Measurements from ENCODE around the gene ECE1.

Gene ECE1

DNA sequence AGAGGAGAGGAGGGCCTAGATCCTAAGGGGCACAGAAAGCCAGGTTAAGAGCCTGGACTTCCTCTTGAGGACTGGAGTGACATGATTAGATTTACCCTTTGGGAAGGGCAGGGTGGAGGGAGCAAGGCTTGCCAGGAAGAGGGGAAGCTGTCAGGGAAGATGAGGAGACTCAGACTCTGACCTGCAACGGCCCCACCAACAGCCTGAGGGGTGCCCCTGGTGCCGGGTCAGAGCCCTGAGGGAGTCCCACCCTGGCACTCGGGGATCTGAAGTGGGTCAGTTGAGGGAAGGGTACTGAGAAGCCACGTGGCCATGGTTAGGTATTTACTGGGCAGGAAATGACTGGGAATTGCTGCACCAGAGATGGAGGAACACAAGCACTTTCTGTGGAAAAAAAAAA is 9.8 kb downstream of the ECE1 start:
- TF ChIP-seq, protein P1, sequence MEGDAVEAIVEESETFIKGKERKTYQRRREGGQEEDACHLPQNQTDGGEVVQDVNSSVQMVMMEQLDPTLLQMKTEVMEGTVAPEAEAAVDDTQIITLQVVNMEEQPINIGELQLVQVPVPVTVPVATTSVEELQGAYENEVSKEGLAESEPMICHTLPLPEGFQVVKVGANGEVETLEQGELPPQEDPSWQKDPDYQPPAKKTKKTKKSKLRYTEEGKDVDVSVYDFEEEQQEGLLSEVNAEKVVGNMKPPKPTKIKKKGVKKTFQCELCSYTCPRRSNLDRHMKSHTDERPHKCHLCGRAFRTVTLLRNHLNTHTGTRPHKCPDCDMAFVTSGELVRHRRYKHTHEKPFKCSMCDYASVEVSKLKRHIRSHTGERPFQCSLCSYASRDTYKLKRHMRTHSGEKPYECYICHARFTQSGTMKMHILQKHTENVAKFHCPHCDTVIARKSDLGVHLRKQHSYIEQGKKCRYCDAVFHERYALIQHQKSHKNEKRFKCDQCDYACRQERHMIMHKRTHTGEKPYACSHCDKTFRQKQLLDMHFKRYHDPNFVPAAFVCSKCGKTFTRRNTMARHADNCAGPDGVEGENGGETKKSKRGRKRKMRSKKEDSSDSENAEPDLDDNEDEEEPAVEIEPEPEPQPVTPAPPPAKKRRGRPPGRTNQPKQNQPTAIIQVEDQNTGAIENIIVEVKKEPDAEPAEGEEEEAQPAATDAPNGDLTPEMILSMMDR (IDR thresholded peaks at IDR 0.05): no peak

DNA sequence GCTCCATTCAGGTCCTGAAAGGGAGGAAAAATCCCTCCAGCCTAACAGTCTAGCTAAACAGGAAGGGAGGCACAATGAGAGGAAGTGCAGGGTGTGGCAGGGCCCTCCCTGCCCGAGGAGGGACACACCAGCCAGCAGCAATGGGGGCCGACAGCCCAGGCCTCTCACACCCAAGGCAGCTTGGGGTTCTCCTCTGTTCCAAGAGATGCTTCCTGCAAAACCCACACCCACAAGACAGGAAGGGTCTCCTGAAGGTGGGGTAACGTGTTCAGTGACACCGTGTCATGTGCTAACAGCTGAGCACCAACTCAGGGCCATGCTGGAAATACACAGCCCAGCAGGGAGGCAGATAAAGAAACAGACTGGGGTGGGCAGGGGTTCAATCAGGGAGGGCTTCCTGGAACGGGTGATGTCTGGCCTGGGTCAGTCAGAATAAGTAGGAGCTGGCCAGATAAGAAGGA is 10.2 kb downstream of the ECE1 start:
- TF ChIP-seq, protein P1 (IDR thresholded peaks at IDR 0.05): no peak

DNA sequence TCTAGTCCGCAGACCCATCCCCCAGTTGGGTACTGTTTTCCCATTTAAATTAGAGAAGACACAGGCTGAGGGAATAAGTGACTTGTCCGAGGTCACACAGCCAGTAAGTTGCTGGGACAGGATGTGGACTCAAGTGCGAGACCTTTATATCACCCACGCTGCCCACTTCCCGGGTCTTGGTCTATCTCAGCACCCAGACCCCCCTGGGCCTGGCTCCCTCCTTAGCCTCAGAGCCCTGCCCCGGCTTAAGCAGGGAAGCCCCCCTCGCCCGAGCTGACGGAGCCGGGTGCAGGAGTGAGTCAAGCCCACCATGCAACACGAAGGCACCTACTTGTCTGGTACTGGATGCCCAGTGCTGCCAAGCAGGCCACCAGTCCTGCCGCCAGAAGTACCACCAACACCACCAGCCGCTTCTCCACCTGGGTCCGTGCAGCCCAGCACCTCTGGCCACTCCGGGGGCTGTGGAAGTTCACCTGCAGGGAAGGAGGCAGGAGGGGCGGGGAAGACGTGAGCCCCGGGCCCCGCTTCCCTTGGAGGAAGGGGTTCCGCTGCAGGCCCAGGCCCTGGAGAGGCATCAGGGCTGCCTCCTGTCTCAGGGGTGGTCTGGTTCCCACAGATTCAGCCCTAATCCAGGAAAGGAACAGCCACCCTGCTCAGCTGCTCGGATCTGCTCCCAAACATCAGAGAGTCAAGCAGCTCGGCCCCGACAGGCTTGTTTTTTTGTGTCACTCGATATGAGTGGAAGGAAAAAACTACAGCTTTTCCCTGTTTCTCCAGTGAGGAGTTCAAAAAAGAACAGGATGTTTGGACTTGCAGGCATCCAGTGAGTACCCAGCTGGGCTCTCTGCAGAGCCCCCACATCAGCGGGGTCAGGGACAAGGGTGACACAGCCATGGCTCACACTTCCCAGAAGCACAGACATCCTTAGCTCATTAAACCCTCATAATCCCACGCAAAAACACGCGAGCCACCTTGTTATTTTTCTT is 11.1 kb downstream of the ECE1 start:
- TF ChIP-seq, protein P1 (IDR thresholded peaks at IDR 0.05): no peak

DNA sequence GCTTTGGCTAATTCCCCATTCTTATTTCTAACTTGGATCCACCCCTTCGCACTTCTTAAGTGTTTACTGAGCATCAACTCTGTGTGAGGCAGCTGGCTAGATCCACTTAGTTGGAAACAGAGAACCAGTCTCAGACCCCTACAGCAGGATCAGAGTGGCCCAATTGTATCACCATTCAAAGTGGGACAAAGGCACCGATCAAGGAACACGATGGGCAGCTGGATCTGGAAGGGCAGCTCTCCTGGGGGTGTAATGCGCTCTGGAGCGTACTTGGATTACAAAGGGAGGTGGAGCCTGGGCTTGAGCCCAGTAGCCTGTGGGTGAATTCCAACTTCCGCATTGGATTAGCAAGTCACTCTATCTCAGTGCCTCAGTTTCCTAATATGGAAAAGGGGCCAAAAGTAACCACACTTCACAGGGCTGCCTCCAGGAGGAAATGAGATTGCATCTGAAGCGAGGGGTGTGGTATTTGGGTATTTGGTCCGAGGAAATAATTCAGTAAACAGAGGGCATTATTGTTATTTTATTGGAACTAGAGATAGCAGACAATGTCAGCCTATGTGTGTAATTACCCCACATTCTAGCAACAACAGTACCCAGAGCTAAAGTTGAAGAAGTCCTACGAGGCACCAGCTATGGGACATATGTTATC is 11.9 kb downstream of the ECE1 start:
- TF ChIP-seq, protein P1 (IDR thresholded peaks at IDR 0.05): no peak

DNA sequence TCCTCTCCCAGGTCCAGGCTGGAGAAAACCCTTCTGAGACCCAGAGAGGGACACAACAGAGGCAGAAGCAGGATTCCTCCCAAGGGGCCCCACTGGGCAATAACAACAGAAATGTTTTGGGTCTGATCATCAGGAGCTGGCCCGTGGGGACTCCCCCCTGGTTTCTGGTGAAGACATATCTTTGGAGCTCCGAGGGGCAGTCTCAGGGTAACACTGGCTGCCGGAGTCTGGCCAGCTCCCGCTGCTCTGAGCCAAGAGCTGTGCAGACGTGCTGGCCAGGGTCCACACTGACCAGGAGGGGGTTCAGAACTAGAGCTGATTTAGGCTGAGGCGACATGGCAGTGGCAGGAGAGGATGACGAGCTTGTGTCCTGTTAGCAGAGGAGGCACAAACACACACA is 13.1 kb downstream of the ECE1 start:
- TF ChIP-seq, protein P1 (IDR thresholded peaks at IDR 0.05): no peak

DNA sequence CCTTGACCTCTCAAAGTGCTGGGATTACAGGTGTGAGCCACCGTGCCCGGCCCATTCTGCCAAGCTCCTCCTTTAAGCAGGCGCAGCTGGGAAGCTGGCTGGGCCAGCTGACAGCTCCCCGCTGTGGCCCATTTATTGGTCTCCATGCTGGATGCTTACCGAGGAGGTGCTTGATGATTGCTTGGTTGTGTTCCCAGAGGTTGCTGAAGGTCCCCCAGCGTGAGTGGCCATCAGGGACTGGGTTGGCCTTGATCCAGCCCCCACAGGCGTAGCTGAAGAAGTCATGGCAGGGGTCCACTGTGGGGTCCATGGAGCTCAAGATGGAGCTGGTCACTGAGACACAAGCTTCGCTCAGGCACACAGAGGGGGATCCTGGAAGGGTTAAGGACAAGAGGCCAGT is 17.7 kb downstream of the ECE1 start:
- TF ChIP-seq, protein P1 (IDR thresholded peaks at IDR 0.05): no peak

DNA sequence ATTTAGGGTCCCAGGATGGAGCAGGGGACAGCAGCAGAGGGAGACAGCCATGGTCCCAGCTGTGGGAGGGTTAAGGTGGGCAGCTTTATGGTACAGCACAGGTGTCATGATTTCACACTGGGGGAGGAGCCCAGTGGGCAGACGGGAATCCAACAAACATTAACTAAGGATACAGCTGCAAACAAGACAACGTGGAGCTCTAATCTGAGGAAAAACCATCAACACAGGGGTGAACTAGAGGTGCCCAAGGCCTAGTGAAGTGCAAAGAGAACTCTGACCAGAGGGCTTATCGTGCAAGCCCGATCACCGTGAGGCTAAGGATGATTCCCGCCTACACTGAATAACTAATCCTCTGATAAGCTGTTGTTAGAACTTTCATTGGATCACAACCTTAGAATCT is 18.7 kb downstream of the ECE1 start:
- TF ChIP-seq, protein P1 (IDR thresholded peaks at IDR 0.05): no peak
